ENCODE results near the gene HSPA12B.
A peak's percentile ranks its signal among the peaks of the same experiment; 100 is the strongest.

HSPA12B gene

GRCh38 chr20:3753501-3754275, 21.2 kb downstream of the HSPA12B start:
- H3K27me3 Mint-ChIP-seq: no peaks in the 10 kb centered on the region
- H3K4me3 Mint-ChIP-seq: no peak overlapping the region
- DNase-seq (ENCODE audit: low spot score in 2 of 2) (no peak), ATAC-seq (ENCODE audit: low read depth) (no peak)
- peaks cover 6% of the 10 kb centered on the region for H3K4me1 Mint-ChIP-seq
- H3K27ac Mint-ChIP-seq: no peak overlapping the region
- H3K36me3 Mint-ChIP-seq: peaks cover 4% of the 10 kb centered on the region
- H3K9me3 Mint-ChIP-seq: no peaks in the 10 kb centered on the region

GRCh38 chr20:3754276-3754630, 21.8 kb downstream of the HSPA12B start:
- peaks cover 4% of the 10 kb centered on the region for H3K36me3 Mint-ChIP-seq

GRCh38 chr20:3755269-3755668, 22.8 kb downstream of the HSPA12B start:
- no peak overlapping the region for H3K4me3 Mint-ChIP-seq
- H3K27me3 Mint-ChIP-seq: no peaks in the 10 kb centered on the region
- H3K36me3 Mint-ChIP-seq: peaks cover 4% of the 10 kb centered on the region
- no peak for ATAC-seq (ENCODE audit: low read depth)
- no peak overlapping the region for H3K27ac Mint-ChIP-seq
- DNase-seq (ENCODE audit: low spot score in 2 of 2): no peak
- no peaks in the 10 kb centered on the region for H3K9me3 Mint-ChIP-seq
- H3K4me1 Mint-ChIP-seq: peaks cover 6% of the 10 kb centered on the region

More at GRCh38 chr20:3754276-3754630, 21.8 kb downstream of the HSPA12B start:
- Mint-ChIP-seq H3K4me1 (peaks cover 6% of the 10 kb centered on the region), H3K27me3 (no peaks in the 10 kb centered on the region), H3K4me3 (no peak overlapping the region), H3K27ac (no peak overlapping the region), H3K9me3 (no peaks in the 10 kb centered on the region)
- DNase-seq (ENCODE audit: low spot score in 2 of 2) (no peak), ATAC-seq (ENCODE audit: low read depth) (no peak)

- no peak for DNase-seq (ENCODE audit: low spot score in 2 of 2)
- no peak overlapping the region for H3K4me3 Mint-ChIP-seq
- H3K36me3 Mint-ChIP-seq: peaks cover 4% of the 10 kb centered on the region
- no peaks in the 10 kb centered on the region for H3K9me3 Mint-ChIP-seq
- no peak for ATAC-seq (ENCODE audit: low read depth)
- no peak overlapping the region for H3K27ac Mint-ChIP-seq
- no peaks in the 10 kb centered on the region for H3K27me3 Mint-ChIP-seq
- H3K4me1 Mint-ChIP-seq: peaks cover 9% of the 10 kb centered on the region
Measured at GRCh38 chr20:3755814-3756480, 23.5 kb downstream of the HSPA12B start.

- DNase-seq (ENCODE audit: low spot score in 2 of 2): no peak
- H3K9me3 Mint-ChIP-seq: no peaks in the 10 kb centered on the region
- H3K4me3 Mint-ChIP-seq: no peak overlapping the region
- H3K36me3 Mint-ChIP-seq: peaks cover 6% of the 10 kb centered on the region
- H3K4me1 Mint-ChIP-seq: peaks cover 7% of the 10 kb centered on the region
- H3K27ac Mint-ChIP-seq: no peak overlapping the region
- H3K27me3 Mint-ChIP-seq: no peaks in the 10 kb centered on the region
- ATAC-seq (ENCODE audit: low read depth): no peak
Measured at GRCh38 chr20:3757268-3757667, 24.8 kb downstream of the HSPA12B start.

GRCh38 chr20:3758566-3758965, 26.1 kb downstream of the HSPA12B start:
- H3K9me3 Mint-ChIP-seq: no peaks in the 10 kb centered on the region
- no peak overlapping the region for H3K27ac Mint-ChIP-seq
- H3K36me3 Mint-ChIP-seq: peaks cover 6% of the 10 kb centered on the region

GRCh38 chr20:3759316-3759823, 26.9 kb downstream of the HSPA12B start:
- no peak overlapping the region for H3K27ac Mint-ChIP-seq
- no peak for DNase-seq (ENCODE audit: low spot score in 2 of 2)
- no peak overlapping the region for H3K4me3 Mint-ChIP-seq
- H3K36me3 Mint-ChIP-seq: peaks cover 6% of the 10 kb centered on the region
- H3K27me3 Mint-ChIP-seq: no peaks in the 10 kb centered on the region
- H3K9me3 Mint-ChIP-seq: no peaks in the 10 kb centered on the region
- no peak for ATAC-seq (ENCODE audit: low read depth)
- peaks cover 5% of the 10 kb centered on the region for H3K4me1 Mint-ChIP-seq

More at GRCh38 chr20:3758566-3758965, 26.1 kb downstream of the HSPA12B start:
- H3K4me3 Mint-ChIP-seq: no peak overlapping the region
- no peak for DNase-seq (ENCODE audit: low spot score in 2 of 2)
- ATAC-seq (ENCODE audit: low read depth): no peak
- no peaks in the 10 kb centered on the region for H3K27me3 Mint-ChIP-seq
- peaks cover 4% of the 10 kb centered on the region for H3K4me1 Mint-ChIP-seq

- no peaks in the 10 kb centered on the region for H3K9me3 Mint-ChIP-seq
- H3K36me3 Mint-ChIP-seq: peaks cover 6% of the 10 kb centered on the region
- ATAC-seq (ENCODE audit: low read depth): no peak
- DNase-seq (ENCODE audit: low spot score in 2 of 2): no peak
- H3K4me1 Mint-ChIP-seq: peaks cover 8% of the 10 kb centered on the region
- H3K4me3 Mint-ChIP-seq: no peak overlapping the region
- H3K27me3 Mint-ChIP-seq: no peaks in the 10 kb centered on the region
- H3K27ac Mint-ChIP-seq: no peak overlapping the region
Measured at GRCh38 chr20:3759884-3760283, 27.4 kb downstream of the HSPA12B start.

- H3K36me3 Mint-ChIP-seq: peaks cover 6% of the 10 kb centered on the region
- peaks cover 8% of the 10 kb centered on the region for H3K4me1 Mint-ChIP-seq
- H3K4me3 Mint-ChIP-seq: no peak overlapping the region
- H3K27ac Mint-ChIP-seq: peak overlapping the region; percentile 35
- no peaks in the 10 kb centered on the region for H3K27me3 Mint-ChIP-seq
- DNase-seq (ENCODE audit: low spot score in 2 of 2) (no peak), ATAC-seq (ENCODE audit: low read depth) (no peak)
- H3K9me3 Mint-ChIP-seq: no peaks in the 10 kb centered on the region
Measured at GRCh38 chr20:3760655-3761348, 28.3 kb downstream of the HSPA12B start.

GRCh38 chr20:3763671-3764601, 31.5 kb downstream of the HSPA12B start:
- Mint-ChIP-seq H3K27ac (no peak overlapping the region), H3K4me1 (peaks cover 21% of the 10 kb centered on the region), H3K4me3 (no peak overlapping the region), H3K27me3 (no peaks in the 10 kb centered on the region), H3K36me3 (peaks cover 2% of the 10 kb centered on the region), H3K9me3 (no peaks in the 10 kb centered on the region)
- ATAC-seq (ENCODE audit: low read depth) (no peak), DNase-seq (ENCODE audit: low spot score in 2 of 2) (no peak)

GRCh38 chr20:3764659-3765058, 32.2 kb downstream of the HSPA12B start:
- H3K4me3 Mint-ChIP-seq: no peak overlapping the region
- H3K9me3 Mint-ChIP-seq: no peaks in the 10 kb centered on the region
- H3K27ac Mint-ChIP-seq: no peak overlapping the region
- H3K27me3 Mint-ChIP-seq: no peaks in the 10 kb centered on the region
- peaks cover 21% of the 10 kb centered on the region for H3K4me1 Mint-ChIP-seq
- H3K36me3 Mint-ChIP-seq: peaks cover 2% of the 10 kb centered on the region
- ATAC-seq (ENCODE audit: low read depth) (no peak), DNase-seq (ENCODE audit: low spot score in 2 of 2) (no peak)

GRCh38 chr20:3765171-3765882, 32.8 kb downstream of the HSPA12B start:
- Mint-ChIP-seq H3K36me3 (peaks cover 2% of the 10 kb centered on the region), H3K9me3 (no peaks in the 10 kb centered on the region), H3K4me1 (peaks cover 21% of the 10 kb centered on the region), H3K4me3 (no peak overlapping the region), H3K27ac (no peak overlapping the region), H3K27me3 (no peaks in the 10 kb centered on the region)
- no peak for DNase-seq (ENCODE audit: low spot score in 2 of 2)
- ATAC-seq (ENCODE audit: low read depth): no peak

Measured in memory B cell (primary cell).